AG10803 (cell line): ENCODE data around the gene TEC.
"Not testable (repeated sequence)": the region's sequence is repeated elsewhere in the genome, so short reads cannot be mapped to it uniquely, and the experiment has no call there.

Experiments used
- DNase-seq: peaks from one replicate; pipeline ENCODE4 v3.0.0; 2010; ENCODE audit warnings: low read depth
- H3K4me3 ChIP-seq: 2 replicates; pipeline ENCODE4 v1.5.1; 2011; ENCODE audit warnings: mild to moderate bottlenecking, low read length, control low read depth
- CTCF ChIP-seq: conservative IDR thresholded peaks from 2 replicates; pipeline ENCODE4 v1.5.1; 2011; ENCODE audit warnings: mild to moderate bottlenecking, low read length, control low read depth, inconsistent platforms

The TEC gene

GRCh38 chr4:48225368-48226141, 44.1 kb downstream of the TEC start:
- no peak for DNase-seq
- no peak for TF ChIP-seq CTCF
- no peak overlapping the region for H3K4me3 ChIP-seq

- DNase-seq: no peak
- no peak for TF ChIP-seq CTCF
- no peak overlapping the region for H3K4me3 ChIP-seq
Observed at GRCh38 chr4:48224606-48225005, 45.0 kb downstream of the TEC start.

GRCh38 chr4:48223633-48224295, 45.9 kb downstream of the TEC start:
- no peak overlapping the region for H3K4me3 ChIP-seq
- no peak for DNase-seq
- TF ChIP-seq CTCF: no peak

GRCh38 chr4:48222491-48222890, 47.1 kb downstream of the TEC start:
- no peak overlapping the region for H3K4me3 ChIP-seq
- no peak for DNase-seq
- no peak for TF ChIP-seq CTCF

GRCh38 chr4:48219430-48219829, 50.2 kb downstream of the TEC start:
- not testable (repeated sequence) for H3K4me3 ChIP-seq, DNase-seq

- DNase-seq: no peak
- no peak for TF ChIP-seq CTCF
- no peak overlapping the region for H3K4me3 ChIP-seq
Observed at GRCh38 chr4:48216563-48216962, 53.1 kb downstream of the TEC start.

GRCh38 chr4:48215977-48216376, 53.7 kb downstream of the TEC start:
- DNase-seq: no peak
- H3K4me3 ChIP-seq: no peak overlapping the region
- TF ChIP-seq CTCF: no peak
